Measurements from ENCODE around the gene RFXAP.

RFXAP gene

DNA sequence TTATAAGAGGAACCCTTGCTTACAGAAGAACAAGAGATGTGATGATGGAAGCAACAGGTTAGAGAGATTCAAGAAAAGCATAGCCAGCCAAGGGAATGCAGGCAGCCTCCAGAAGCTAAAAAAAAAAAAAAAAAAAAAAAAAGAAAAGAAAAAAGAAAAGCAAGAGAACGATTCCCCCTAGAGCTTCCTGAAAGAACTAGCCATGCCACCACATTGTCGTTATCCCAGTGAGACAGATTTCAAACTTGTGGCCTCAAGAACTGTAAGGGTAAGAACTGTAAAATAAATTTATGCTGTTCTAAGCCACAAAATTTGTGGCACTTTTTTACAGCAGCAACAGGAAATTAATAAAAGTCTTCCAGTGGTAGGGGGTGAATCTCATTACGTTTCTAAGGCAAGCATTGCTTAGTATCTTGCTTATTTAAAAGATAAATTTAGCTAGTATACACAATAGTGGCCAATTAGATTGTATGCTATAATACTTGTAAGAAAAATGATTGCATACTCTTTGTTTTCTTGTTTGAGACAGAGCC, 21.8 kb downstream of the RFXAP start:
- no peak for TF ChIP-seq EP300 (IDR thresholded peaks at IDR 0.05; ENCODE audit: borderline replicate concordance)
- no peak for TF ChIP-seq CREB1 (IDR thresholded peaks at IDR 0.05; ENCODE audit: low read depth)
- no peak for TF ChIP-seq EGR1 (IDR thresholded peaks at IDR 0.05)
- no peak for TF ChIP-seq TCF12 (IDR thresholded peaks at IDR 0.05; ENCODE audit: low read depth)
- no peak for TF ChIP-seq YY1 (IDR thresholded peaks at IDR 0.05; ENCODE audit: low read depth)
- TF ChIP-seq REST (IDR thresholded peaks at IDR 0.05; ENCODE audit: low read depth) = no peak
- TF ChIP-seq ZBTB7A (IDR thresholded peaks at IDR 0.05; ENCODE audit: low read depth) = no peak
- TF ChIP-seq, protein P1, sequence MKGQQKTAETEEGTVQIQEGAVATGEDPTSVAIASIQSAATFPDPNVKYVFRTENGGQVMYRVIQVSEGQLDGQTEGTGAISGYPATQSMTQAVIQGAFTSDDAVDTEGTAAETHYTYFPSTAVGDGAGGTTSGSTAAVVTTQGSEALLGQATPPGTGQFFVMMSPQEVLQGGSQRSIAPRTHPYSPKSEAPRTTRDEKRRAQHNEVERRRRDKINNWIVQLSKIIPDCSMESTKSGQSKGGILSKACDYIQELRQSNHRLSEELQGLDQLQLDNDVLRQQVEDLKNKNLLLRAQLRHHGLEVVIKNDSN (IDR thresholded peaks at IDR 0.05) = no peak
- TF ChIP-seq, protein P2, sequence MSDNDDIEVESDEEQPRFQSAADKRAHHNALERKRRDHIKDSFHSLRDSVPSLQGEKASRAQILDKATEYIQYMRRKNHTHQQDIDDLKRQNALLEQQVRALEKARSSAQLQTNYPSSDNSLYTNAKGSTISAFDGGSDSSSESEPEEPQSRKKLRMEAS (IDR thresholded peaks at IDR 0.05) = no peak
- TF ChIP-seq NFIC (IDR thresholded peaks at IDR 0.05) = no peak
- no peak for TF ChIP-seq RAD21 (IDR thresholded peaks at IDR 0.05; ENCODE audit: low read depth)
- TF ChIP-seq FOXM1 (IDR thresholded peaks at IDR 0.05; ENCODE audit: borderline replicate concordance, low read depth) = no peak
- TF ChIP-seq TAF1 (IDR thresholded peaks at IDR 0.05; ENCODE audit: low read depth) = no peak
- TF ChIP-seq TEAD4 (IDR thresholded peaks at IDR 0.05) = no peak
- no peak for TF ChIP-seq CEBPB (IDR thresholded peaks at IDR 0.05)

- TF ChIP-seq REST (IDR thresholded peaks at IDR 0.05; ENCODE audit: low read depth) (no peak), RAD21 (IDR thresholded peaks at IDR 0.05; ENCODE audit: low read depth) (peak; percentile 41)
Measured at GRCh38 chr13:36841391-36841790, 22.4 kb downstream of the RFXAP start.

DNA sequence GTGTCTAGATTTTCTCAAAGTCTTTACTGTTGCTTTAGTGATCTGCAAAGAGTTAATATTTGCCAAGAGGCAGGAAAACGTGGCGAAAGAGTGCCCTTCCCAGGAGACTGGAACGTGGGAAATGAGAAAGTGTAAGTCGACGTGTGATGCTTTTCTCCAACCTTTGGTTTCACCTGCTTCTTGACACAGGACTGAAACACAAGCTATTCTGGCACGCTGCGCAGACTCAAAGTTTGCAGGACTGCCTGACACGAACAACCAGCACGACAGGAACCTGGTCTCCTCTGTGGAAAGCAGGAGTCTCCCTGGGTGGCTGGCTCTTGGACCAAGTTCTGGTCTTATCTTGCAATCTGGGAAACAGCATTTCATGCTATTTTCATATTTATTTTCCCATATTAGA, 28.6 kb downstream of the RFXAP start:
- TF ChIP-seq RAD21 (IDR thresholded peaks at IDR 0.05; ENCODE audit: low read depth) (no peak), REST (IDR thresholded peaks at IDR 0.05; ENCODE audit: low read depth) (no peak), TAF1 (IDR thresholded peaks at IDR 0.05; ENCODE audit: low read depth) (no peak), YY1 (IDR thresholded peaks at IDR 0.05; ENCODE audit: low read depth) (no peak), CEBPB (IDR thresholded peaks at IDR 0.05) (no peak), CREB1 (IDR thresholded peaks at IDR 0.05; ENCODE audit: low read depth) (no peak), FOXM1 (IDR thresholded peaks at IDR 0.05; ENCODE audit: borderline replicate concordance, low read depth) (no peak), EGR1 (IDR thresholded peaks at IDR 0.05) (no peak), NFIC (IDR thresholded peaks at IDR 0.05) (no peak), TCF12 (IDR thresholded peaks at IDR 0.05; ENCODE audit: low read depth) (no peak), TEAD4 (IDR thresholded peaks at IDR 0.05) (no peak), EP300 (IDR thresholded peaks at IDR 0.05; ENCODE audit: borderline replicate concordance) (no peak)
- TF ChIP-seq, protein P2 (IDR thresholded peaks at IDR 0.05) = no peak
- TF ChIP-seq, protein P1 (IDR thresholded peaks at IDR 0.05) = no peak

DNA sequence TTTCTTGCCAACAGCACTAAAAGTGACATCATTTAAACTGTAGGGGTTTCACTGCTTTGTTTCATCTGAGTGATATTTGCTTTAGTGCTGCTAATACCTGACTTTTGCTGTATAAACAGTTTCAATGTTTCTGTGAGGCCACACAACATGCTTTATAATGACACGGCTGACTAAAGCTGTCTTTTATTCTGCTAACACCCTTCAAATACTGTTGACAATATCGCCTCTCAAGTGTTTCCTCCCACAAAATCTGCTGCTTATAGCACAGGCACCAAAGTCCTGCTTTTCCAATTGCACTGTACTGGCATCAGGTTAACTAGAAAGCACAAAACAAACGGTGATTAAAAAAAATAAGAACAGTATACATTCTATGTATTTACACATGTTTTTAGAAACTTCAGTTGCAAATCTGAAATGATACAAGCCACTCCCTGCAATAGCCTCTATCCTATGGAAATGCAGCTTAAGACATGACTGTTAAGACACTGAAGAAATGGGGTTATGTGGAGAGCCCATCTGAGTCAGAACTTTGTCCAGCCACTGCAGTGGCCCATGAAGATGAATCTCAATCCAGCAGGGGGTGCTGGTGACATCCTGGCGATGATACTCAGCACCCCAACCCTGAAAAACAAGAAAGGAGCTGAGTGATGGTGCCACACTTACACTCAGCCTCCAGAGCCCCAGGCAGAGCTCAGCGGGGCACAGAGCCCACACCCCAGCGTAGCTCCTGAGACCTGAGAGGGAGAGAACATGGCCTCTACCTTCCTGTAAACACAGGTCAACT, 29.4 kb downstream of the RFXAP start:
- TF ChIP-seq RAD21 (IDR thresholded peaks at IDR 0.05; ENCODE audit: low read depth) (peak; percentile 28; the same call in 1 of the 2 replicates), YY1 (IDR thresholded peaks at IDR 0.05; ENCODE audit: low read depth) (no peak), TEAD4 (IDR thresholded peaks at IDR 0.05) (no peak)
